K562 (cell line): Measurements from ENCODE around the gene ATP6V0E1. TPM values are rescaled to one million over a fixed set of nuclear protein-coding genes. Genes with fewer than 3 reads are reported as not detected.
A peak's percentile ranks its signal among the peaks of the same experiment; 100 is the strongest.

Experiments
- BDP1 ChIP-seq: IDR thresholded peaks from 3 replicates; pipeline ENCODE4 v1.6.1; 2011; ENCODE audit not compliant: insufficient read length, insufficient read depth
- CBX1 ChIP-seq: sonication (generic); IDR thresholded peaks from 2 replicates; pipeline ENCODE4 v1.6.1; 2016; ENCODE audit warnings: antibody characterized with exemption, low read depth, mild to moderate bottlenecking
- CBX5 ChIP-seq: IDR thresholded peaks from 2 replicates; pipeline ENCODE4 v1.6.1; 2014; ENCODE audit warnings: low read depth, borderline replicate concordance
- CLOCK ChIP-seq: fragments of 250-450 bp; sonication (Bioruptor Pico); IDR thresholded peaks from 2 replicates; pipeline ENCODE4 v1.4.0; 2020; ENCODE audit warnings: mild to moderate bottlenecking, moderate library complexity, borderline replicate concordance
- CREM ChIP-seq: IDR thresholded peaks from 2 replicates; pipeline ENCODE4 v1.6.1; 2014; ENCODE audit warnings: antibody characterized with exemption, low read depth
- DPF2 ChIP-seq: fragments of 450-650 bp; IDR thresholded peaks from 2 replicates; pipeline ENCODE4 v1.6.1; 2016
- HDAC6 ChIP-seq: IDR thresholded peaks from 2 replicates; pipeline ENCODE4 v1.6.1; 2012; ENCODE audit warnings: low read depth, mild to moderate bottlenecking, control low read depth, inconsistent platforms, low read length, moderate library complexity
- HDGF ChIP-seq: fragments of 450-650 bp; IDR thresholded peaks from 2 replicates; pipeline ENCODE4 v1.6.1; 2016
- ILK ChIP-seq: fragments of 450-650 bp; IDR thresholded peaks from 2 replicates; pipeline ENCODE4 v1.6.1; 2016; ENCODE audit warnings: missing genetic modification characterization, low read depth, mild to moderate bottlenecking, missing compliant biosample characterization, moderate library complexity, borderline replicate concordance
- MAFF ChIP-seq: IDR thresholded peaks from 2 replicates; pipeline ENCODE4 v1.6.1; 2012; ENCODE audit warnings: low read length, improper control_type of control experiment
- MCM3 ChIP-seq: fragments of 450-650 bp; IDR thresholded peaks from 2 replicates; pipeline ENCODE4 v1.6.1; 2016
- MCM7 ChIP-seq, 2 experiments: fragments of 450-650 bp; IDR thresholded peaks; 2 replicates each; pipeline ENCODE4 v1.6.1; 2016 to 2018
- MEF2D ChIP-seq: conservative IDR thresholded peaks from 2 replicates; pipeline ENCODE4 v1.6.1; 2016; ENCODE audit warnings: low read depth, missing genetic modification characterization, missing compliant biosample characterization
- MTA1 ChIP-seq: fragments of 450-650 bp; IDR thresholded peaks from 2 replicates; pipeline ENCODE4 v1.6.1; 2017; ENCODE audit warnings: borderline replicate concordance
- RAD21 ChIP-seq, 2 experiments: fragments of 250-450 bp in 1 of 2; fragments of 450-650 bp in 1 of 2; sonication (Bioruptor Pico) in 1 of 2; formaldehyde crosslinking in 1 of 2; IDR thresholded peaks in 1 of 2; conservative IDR thresholded peaks in 1 of 2; 2 replicates each; pipeline versions ENCODE4 v1.4.0 to v1.8.0; 2020 to 2022; ENCODE audit warnings: mild to moderate bottlenecking in 2 of 2, moderate library complexity in 1 of 2
- SAP30 ChIP-seq: fragments of 200-600 bp; sonication (generic); IDR thresholded peaks from 2 replicates; pipeline ENCODE4 v1.6.1; 2012; ENCODE audit warnings: borderline replicate concordance, low read depth, mild to moderate bottlenecking, moderate library complexity, low read length, control low read depth, inconsistent platforms; ENCODE audit not compliant: insufficient read depth, poor library complexity, severe bottlenecking
- SMARCA4 ChIP-seq: fragments of 450-650 bp; IDR thresholded peaks from 2 replicates; pipeline ENCODE4 v1.6.1; 2016
- SMARCE1 ChIP-seq: fragments of 450-650 bp; IDR thresholded peaks from 2 replicates; pipeline ENCODE4 v1.7.1; 2016; ENCODE audit warnings: mild to moderate bottlenecking
- TEAD2 ChIP-seq: fragments of 450-650 bp; IDR thresholded peaks from 2 replicates; pipeline ENCODE4 v1.6.1; 2016; ENCODE audit warnings: missing genetic modification characterization, control low read depth, missing compliant biosample characterization
- THRAP3 ChIP-seq: fragments of 450-650 bp; IDR thresholded peaks from 2 replicates; pipeline ENCODE4 v1.6.1; 2016; ENCODE audit warnings: mild to moderate bottlenecking, inconsistent platforms, borderline replicate concordance
- ZBTB12 ChIP-seq: fragments of 250-450 bp; sonication (Bioruptor Pico); IDR thresholded peaks from 2 replicates; pipeline ENCODE4 v1.4.0; 2020
- ZNF146 ChIP-seq: IDR thresholded peaks from one replicate; pipeline ENCODE4 v1.6.1; 2018; ENCODE audit warnings: missing compliant biosample characterization; ENCODE audit not compliant: unreplicated experiment
- ZNF583 ChIP-seq: fragments of 250-450 bp; sonication (Bioruptor Pico); IDR thresholded peaks from 2 replicates; pipeline ENCODE4 v1.4.0; 2020
- polyA plus RNA-seq, 8 experiments: library from polyadenylated mRNA; depleted of rRNA in 4 of 8; stranded (reverse) in 5 of 8; unstranded in 3 of 8; fragments of >200 nt; fragmentation: Nextera tagmentation in 2 of 8; fragmentation: Illumina TruSeq in 1 of 8; extraction: Ambion mirVana in 2 of 8; extraction: Trizol in 1 of 8; gene quantifications; 2 replicates each; pipeline versions ENCODE4 v1.2.1 to v1.2.3, GENCODE V29; 2011 to 2014; ENCODE audit warnings: inconsistent platforms in 1 of 8, missing spikeins in 1 of 8
- total RNA-seq, 7 experiments: library from RNA; depleted of rRNA in 6 of 7; stranded (reverse); fragments of >200 nt in 6 of 7; fragmentation: Illumina TruSeq in 2 of 7; extraction: Trizol in 2 of 7; gene quantifications; 2 replicates each; pipeline versions ENCODE4 v1.2.1 to v1.2.3, GENCODE V29; 2011 to 2021; ENCODE audit warnings: low replicate concordance in 1 of 7
- TF ChIP-seq, protein P1 (sequence below): sonication (generic); formaldehyde crosslinking; IDR thresholded peaks from 2 replicates; pipeline ENCODE4 v1.8.0; 2022; ENCODE audit warnings: missing genetic modification reagents, mild to moderate bottlenecking, borderline replicate concordance
- TF ChIP-seq, protein P2 (sequence below): IDR thresholded peaks from 2 replicates; pipeline ENCODE4 v1.6.1; 2014; ENCODE audit warnings: antibody characterized with exemption

Gene ATP6V0E1
- total and polyA plus RNA-seq, 9 of the 15 experiments (the other 6 are each of a cell fraction or from before 2014, with no cell fraction given): 63.8 to 395 (median 112) TPM

DNA sequence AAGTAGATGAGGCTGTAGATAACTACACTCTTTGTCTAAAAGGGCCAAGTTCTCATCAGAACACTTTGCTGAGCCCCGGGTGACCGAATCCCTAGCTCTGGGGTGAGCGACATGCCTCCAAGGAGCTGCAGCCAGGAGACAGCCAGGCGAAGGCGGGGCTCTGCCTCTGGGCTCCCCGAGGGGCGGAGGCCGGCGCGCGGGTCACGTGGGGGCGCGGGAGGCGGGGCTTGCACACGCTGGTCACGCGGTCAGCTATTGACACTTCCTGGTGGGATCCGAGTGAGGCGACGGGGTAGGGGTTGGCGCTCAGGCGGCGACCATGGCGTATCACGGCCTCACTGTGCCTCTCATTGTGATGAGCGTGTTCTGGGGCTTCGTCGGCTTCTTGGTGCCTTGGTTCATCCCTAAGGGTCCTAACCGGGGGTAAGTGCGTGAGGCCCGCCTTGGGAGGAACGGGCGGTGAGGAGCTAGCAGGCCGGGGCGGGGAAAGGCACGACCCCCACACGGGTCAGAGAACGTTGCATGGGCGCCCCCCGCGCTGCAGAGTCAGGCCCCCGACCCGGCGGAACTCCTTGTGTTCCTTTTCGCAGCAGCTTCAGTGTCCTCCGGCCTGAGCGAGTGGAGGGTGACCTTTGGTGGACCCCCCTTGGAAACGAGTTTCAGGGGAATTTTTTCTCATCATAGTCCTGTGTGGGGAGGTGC, at the start of gene ATP6V0E1 (continued):
- TF ChIP-seq, protein P1, sequence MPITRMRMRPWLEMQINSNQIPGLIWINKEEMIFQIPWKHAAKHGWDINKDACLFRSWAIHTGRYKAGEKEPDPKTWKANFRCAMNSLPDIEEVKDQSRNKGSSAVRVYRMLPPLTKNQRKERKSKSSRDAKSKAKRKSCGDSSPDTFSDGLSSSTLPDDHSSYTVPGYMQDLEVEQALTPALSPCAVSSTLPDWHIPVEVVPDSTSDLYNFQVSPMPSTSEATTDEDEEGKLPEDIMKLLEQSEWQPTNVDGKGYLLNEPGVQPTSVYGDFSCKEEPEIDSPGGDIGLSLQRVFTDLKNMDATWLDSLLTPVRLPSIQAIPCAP (CRISPR knock-in tag): no peak
- TF ChIP-seq CBX5 (no peak), ZNF583 (CRISPR knock-in tag) (no peak), MTA1 (no peak), MAFF (no peak), ZNF146 (no peak), MCM3 (no peak), ILK (no peak), ZBTB12 (CRISPR knock-in tag) (no peak), TEAD2 (no peak), RAD21 (CRISPR knock-in tag; conservative IDR thresholded peaks at IDR 0.05 in 1 of 2, IDR thresholded peaks at IDR 0.05 in 1 of 2) (no peak), SMARCA4 (no peak), MCM7 (IDR thresholded peaks at IDR 0.05) (no peak), CBX1 (no peak), DPF2 (no peak), HDAC6 (no peak), MEF2D (tag) (no peak), BDP1 (no peak), SMARCE1 (no peak; the same call in 1 of the 2 replicates), SAP30 (peak; percentile 75), HDGF (no peak), CREM (peak; percentile 66; the same call in 1 of the 2 replicates), CLOCK (no peak), THRAP3 (no peak)
- TF ChIP-seq, protein P2, sequence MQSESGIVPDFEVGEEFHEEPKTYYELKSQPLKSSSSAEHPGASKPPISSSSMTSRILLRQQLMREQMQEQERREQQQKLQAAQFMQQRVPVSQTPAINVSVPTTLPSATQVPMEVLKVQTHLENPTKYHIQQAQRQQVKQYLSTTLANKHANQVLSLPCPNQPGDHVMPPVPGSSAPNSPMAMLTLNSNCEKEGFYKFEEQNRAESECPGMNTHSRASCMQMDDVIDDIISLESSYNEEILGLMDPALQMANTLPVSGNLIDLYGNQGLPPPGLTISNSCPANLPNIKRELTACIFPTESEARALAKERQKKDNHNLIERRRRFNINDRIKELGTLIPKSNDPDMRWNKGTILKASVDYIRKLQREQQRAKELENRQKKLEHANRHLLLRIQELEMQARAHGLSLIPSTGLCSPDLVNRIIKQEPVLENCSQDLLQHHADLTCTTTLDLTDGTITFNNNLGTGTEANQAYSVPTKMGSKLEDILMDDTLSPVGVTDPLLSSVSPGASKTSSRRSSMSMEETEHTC: peak; percentile 96
